GM18867 (cell line): ENCODE results near the gene PRAMEF18.
"Not testable (repeated sequence)": the region's sequence is repeated elsewhere in the genome, so short reads cannot be mapped to it uniquely, and the experiment has no call there.

Experiments
- ATAC-seq: cut with Tn5 transposase; IDR thresholded peaks from one replicate; pipeline ENCODE4 v1.9.1; 2021; ENCODE audit warnings: mild to moderate bottlenecking, moderate library complexity; ENCODE audit not compliant: unreplicated experiment

Gene PRAMEF18

DNA sequence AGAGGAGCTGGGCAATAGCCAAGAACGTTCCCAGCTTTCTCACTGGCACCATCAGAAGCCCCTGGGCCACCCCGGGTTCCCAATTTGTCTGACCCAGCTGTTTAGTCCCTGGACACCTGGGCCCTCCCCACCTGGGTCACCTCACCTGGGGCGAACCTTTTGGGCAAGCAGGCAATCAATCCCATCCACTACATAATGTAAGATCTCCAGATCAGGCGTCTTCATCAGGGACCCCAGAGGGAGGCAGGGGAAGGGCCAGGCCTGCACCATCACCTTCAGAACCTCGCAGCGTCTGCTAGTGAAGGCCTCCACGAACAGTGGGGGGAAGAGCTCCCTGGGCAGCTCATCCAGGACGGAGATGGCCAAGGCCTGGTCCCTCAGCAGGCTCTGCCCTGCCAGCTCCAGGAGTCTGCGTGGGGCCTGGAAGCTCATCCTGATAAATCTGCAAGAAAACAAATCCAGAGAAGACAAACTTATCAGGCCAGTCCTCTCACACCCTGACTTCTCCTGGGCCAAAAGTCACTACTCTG lies at the start of gene PRAMEF18:
PRAMEF18 (minus strand) TSS at position 480 of the 530 bp plus-strand sequence; CDS start at position 432, 48 bp downstream.
- ATAC-seq = not testable (repeated sequence)

DNA sequence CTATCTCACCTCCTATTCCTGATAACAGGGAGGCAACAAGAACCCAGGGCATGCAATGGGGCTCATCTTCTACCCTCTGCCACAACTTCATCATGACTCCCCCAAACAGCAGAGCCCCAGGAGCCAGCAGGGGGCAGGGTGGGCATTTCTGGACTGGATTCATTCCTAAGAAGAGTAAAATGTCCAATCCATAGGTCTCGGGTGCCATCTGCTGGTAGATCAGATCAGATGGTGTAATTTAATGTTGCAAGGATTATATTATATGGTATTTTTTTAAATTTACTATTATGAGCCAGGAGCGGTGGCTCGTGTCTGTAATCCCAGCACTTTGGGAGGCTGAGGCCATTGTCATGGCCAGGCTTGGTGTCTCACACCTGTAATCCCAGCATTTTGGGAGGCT lies 39.2 kb upstream of the PRAMEF18 start:
- ATAC-seq = not testable (repeated sequence)

GRCh38 chr1:13253898-13254297 lies 27.9 kb upstream of the PRAMEF18 start, which contains the start of gene PRAMEF5:
PRAMEF5 (plus strand) TSS chr1:13254198; CDS start chr1:13259269, 5,071 bp downstream.
- ATAC-seq = not testable (repeated sequence)

DNA sequence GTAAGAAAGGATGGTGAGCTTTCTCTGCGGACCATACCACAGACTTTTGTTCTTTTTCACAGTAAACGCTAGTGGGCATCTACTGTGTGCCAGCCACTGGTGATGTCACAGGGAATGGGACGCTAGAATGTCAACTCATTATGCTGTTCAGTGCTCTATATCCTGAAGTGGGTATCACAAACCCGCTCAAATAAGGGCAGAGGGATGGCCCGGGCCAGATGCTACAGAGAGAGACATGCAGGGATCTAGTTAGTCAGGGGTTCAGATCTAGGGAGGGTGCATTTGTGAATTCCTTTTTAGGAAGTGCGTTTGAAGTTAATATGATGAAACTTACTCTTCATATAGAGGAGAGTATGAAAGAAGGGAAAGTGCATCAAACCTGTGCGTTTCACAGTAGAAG lies 21.2 kb upstream of the PRAMEF18 start:
- not testable (repeated sequence) for ATAC-seq

GRCh38 chr1:13246554-13246871 lies 20.6 kb upstream of the PRAMEF18 start:
- ATAC-seq = not testable (repeated sequence)

DNA sequence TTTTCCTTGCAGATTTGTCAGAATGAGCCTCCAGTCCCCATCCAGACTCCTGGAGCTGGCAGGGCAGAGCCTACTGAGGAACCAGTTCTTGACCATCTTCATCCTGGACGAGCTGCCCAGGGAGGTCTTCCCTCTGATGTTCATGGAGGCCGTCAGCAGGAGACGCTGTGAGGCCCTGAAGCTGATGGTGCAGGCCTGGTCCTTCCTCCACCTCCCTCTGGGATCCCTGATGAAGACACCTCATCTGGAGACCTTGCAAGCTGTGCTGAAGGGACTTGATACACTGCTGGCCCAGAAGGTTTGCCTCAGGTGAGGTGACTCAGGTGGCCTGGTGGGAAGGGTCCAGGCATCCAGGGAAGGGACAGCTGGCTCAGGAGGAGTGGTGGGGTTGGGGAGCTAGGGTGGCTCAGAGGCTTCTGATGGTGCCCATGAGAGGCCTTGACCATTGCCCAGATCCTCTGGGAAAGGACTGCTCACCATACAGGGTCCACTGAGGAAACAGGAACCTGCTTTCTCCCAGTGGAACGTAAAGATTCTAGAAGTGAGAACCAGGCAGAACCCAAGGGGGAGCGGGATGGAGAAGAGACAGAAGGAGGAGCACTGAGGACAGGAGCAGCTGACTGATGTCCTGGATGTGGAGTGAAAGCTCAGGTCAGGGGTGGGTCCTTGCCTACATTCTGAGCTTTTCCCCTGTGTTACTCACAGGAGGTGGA lies 20.0 kb upstream of the PRAMEF18 start:
- ATAC-seq = not testable (repeated sequence)

DNA sequence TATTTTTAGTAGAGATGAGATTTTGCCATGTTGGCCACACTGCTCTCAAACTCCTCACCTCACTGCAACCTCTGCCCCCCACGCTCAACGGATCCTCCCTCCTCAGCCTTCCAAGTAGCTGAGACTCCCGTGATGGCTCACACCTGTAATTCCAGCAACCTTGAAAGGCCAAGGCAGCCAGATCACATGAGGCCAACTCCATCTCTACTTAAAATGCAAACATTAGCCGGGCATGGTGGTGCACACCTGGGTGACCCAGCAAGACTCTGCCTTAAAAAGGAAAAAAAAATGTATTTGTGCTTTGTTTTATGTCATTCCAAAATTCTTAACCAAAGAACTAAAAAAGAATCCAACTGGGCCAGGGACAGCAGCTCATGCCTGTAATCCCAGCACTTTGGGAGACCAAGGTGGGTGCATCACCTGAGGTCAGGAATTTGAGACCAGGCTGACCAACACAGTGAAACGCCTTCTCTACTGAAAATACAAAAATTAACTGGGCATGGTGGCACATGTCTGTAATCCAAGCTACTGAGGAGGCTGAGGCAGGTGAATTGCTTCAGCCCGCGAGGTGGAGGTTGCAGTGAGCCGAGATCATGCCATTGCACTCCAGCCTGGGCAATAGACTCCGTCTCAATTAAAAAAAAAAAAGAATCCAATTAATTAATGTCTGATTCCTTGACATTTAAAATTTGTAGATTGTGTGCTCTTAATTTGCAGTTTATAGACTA lies 17.7 kb upstream of the PRAMEF18 start:
- not testable (repeated sequence) for ATAC-seq

DNA sequence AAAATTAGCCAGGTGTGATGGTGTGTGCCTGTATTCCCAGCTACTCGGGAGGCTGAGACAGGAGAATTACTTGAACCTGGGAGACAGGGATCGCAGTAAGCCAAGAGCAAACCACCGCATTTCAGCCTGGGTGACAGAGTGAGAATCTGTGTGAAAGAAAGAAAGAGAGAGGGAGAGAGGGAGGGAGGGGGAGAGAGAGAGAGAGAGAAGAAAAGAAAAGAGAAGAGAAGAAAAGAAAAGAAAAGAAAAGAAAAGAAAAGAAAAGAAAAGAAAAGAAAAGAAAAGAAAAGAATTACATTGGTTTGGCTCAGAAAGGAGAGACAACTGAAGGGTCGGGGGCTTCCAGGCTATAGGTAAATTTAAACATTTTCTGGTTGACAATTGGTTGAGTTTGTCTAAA lies 13.7 kb upstream of the PRAMEF18 start:
- ATAC-seq = not testable (repeated sequence)

DNA sequence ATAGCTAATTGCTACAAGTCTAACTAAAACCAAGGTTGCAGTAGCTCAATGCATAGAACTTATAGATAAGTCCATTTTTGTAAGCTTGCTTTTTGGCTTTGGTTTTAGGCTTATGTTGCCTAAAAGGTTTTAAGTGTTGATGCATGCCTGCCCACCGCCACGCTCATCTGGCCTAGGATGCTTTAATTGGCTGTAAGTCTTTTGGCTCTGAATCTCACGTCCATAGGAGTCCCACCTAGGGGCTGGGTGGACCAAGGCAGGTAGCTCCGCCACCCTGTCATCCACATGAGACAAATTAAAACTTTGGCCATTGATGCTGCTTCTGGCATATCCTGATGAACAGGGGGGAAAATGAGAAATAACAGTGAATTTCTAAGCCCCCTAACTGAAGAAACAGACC lies 11.6 kb upstream of the PRAMEF18 start:
- ATAC-seq = not testable (repeated sequence)

DNA sequence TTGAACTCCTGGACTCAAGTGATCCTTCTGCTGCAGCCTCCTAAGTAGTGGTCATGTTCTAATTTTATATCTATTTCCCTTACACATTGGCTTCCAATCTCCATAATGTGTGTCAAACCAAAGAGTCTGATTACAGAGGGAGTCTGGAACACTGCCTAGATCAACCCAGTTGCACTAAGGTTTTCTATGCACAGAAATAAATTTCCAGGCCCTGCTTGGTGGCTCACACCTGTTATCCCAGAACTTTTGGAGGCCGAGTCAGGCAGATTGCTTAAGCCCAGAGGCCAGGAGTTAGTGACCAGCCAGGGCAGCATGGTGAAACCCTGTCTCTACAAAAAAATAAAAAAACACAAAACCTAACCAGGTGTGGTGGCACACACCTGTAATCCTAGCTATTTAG lies 8.1 kb upstream of the PRAMEF18 start:
- not testable (repeated sequence) for ATAC-seq

DNA sequence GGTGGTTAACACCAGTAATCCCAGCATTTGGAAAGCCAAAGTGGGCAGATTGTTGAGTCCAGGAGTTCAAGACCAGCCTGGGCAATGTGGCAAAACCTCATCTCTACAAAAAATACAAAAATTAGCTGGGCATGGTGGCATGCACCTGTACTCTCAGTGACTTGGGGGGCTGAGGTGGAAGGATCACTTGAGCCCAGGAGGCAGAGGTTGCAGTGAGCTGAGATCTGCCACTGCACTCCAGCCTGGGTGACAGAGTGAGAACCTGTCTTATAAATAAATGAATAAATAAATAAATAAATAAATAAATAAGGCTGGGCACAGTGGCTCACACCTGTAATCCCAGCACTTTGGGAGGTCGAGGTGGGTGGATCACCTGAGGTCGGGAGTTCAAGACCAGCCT lies 6.1 kb upstream of the PRAMEF18 start:
- ATAC-seq = not testable (repeated sequence)

DNA sequence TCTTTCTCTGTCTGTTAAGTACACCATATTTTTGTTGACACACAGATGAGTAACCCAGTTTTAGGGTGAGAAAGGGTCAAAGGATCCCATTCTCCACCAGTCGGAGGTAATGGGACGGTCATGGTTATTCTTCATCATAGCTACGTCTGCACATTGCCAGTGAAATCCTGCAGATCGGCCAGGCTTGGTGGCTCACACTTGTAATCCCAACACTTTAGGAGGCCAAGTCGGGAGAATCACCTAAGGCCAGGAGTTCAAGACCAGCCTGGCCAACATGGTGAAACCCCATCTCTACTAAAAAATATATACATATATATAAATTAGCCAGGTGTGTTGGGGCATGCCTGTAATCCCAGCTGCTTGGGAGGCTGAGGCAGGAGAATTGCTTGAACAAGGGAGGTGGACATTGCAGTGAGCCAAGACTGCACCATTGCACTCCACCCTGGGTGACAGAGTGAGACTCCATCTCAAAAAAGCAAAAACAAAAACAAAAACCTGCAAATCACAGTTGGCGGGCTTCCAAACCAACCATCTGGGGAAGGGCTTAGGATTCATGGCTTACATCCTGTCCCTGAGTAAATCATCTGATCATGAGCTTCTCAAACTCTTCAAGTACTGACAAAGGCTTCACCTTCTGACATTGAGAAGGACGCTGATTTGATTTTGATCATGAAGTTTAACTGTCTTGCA lies 5.3 kb upstream of the PRAMEF18 start:
- not testable (repeated sequence) for ATAC-seq

- ATAC-seq = not testable (repeated sequence)
Measured at GRCh38 chr1:13230601-13231000, 4.6 kb upstream of the PRAMEF18 start.

DNA sequence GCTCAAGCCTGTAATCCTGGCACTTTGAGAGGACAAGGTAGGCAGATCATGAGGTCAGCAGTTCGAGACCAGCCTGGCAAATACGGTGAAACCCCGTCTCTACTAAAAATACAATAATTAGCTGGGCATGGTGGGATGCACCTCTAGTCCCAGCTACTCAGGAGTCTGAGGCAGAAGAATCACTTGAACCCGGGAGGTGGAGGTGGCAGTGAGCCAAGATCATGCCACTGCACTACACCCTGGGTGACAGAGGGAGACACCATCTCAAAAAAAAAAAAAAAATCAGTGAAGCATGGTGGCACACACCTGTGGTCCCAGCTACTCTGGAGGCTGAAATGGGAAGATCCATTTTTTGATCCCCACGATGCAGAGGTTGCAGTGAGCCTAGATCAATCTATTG lies 4.1 kb upstream of the PRAMEF18 start:
- ATAC-seq = not testable (repeated sequence)

GRCh38 chr1:13228343-13228781 lies 2.4 kb upstream of the PRAMEF18 start:
- no peak for ATAC-seq

DNA sequence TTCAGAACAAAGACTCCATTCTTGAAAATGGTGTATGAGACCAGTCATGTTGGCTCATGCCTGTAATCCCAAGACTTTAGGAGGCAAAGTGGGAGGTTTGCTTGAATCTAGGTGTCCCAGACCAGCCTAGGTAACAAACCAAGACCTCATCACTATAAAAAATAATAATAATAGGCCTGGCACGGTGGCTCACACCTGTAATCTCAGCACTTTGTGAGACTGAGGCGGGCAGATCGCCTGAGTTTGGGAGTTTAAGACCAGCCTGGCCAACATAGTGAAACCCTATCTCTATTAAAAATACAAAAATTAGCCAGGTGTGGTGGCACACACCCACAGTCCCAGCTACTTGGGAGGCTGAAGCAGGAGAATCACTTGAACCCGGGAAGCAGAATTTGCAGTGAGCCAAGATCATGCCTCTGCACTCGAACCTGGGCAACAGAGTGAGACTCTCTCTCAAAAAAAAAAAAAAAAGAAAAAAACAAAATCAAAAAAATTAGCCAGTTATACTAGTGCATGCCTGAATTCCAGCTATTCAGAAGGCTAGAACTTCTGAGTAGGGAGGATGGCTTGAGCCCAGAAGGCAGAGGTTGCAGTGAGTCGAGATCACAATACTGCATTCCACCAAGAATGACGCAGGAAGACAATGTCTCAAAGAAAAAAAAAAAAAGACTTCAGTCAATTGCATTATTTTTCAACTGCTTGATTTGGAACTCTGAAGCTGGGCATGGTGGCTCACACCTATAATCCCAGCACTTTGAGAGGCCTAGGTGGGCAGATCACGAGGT lies 1.5 kb upstream of the PRAMEF18 start:
- not testable (repeated sequence) for ATAC-seq

GRCh38 chr1:13224480-13225060 lies 1.4 kb downstream of the PRAMEF18 start:
- ATAC-seq = no peak

DNA sequence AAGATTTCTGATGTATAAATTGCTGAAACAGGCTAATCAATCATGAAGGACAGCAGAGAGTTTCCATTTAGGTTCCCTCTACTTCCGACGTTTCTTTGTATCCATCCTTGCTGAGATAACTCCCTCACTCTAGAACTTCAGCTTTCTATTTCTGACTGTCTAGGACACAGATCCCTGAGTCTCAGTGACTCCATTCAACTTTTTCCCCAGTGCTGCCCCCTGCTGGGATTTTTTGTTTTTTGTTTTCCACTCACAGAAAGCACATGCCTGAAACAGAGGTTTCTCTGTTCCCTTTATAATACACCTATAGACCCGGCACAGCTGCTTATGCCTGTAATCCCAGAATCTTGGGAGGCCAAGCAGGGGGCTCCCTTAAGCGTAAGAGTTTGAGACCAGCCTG lies 3.2 kb downstream of the PRAMEF18 start:
- ATAC-seq = not testable (repeated sequence)

DNA sequence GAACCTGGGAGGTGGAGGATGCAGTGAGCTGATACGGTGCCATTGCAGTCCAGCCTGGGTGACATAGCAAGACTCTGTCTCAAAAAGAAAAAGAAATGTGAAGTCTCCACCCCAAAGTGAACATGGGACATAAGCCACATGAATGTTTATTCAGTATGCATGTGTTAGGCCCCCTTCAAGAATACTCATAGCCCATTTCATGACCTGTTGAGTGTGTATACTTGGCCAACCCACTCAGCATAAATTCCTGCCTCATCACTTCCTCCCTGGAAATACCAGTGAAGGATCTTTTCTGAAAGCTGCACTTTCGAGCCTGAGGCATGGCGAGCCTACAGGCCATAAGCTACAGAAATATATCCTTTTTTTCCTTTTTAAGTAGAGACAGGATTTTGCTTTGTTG lies 6.8 kb downstream of the PRAMEF18 start:
- ATAC-seq = not testable (repeated sequence)

DNA sequence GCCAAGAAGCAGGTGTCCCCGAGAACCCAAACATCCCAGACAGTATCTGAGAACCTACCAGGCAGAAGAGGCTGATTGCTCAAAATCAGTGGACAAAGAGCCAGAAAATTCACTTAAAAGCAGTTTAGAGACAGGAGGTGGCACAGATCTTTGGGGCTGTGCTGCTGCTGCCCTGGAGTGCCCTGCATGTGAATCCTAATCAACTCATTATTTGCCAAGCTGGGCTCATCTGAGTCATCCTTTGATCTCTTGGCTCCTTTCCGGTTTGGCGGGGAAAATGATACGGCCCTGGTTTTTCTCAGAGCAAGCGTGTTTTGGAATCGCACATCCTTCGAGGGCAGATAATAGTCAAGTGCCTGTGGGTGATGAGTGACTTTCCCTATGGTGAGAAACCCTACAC lies 9.3 kb downstream of the PRAMEF18 start:
- not testable (repeated sequence) for ATAC-seq
